H1 (cell line): ENCODE measurements around the gene TTLL9. TPM values are rescaled to one million over a fixed set of nuclear protein-coding genes. Genes with fewer than 3 reads are reported as not detected.

Source experiments
- CTCF ChIA-PET: fragments of 300-600 bp; sonication (Branson Sonifier 250); formaldehyde crosslinking; loops from one replicate; lab custom pipeline; 2021; ENCODE audit not compliant: partially characterized antibody; lab: Charles Lee
- POLR2A ChIA-PET: fragments of 300-600 bp; sonication (Branson Sonifier 250); formaldehyde crosslinking; loops from one replicate; lab custom pipeline; 2021; ENCODE audit warnings: inconsistent platforms; ENCODE audit not compliant: partially characterized antibody; lab: Charles Lee
- DNase-seq, 2 experiments: peaks; one replicate each; pipeline versions ENCODE4 v3.0.0 to v3.0.0-alpha.2; 2010 to 2022; ENCODE audit warnings: low spot score in 2 of 2, low read depth in 1 of 2, mixed read lengths in 1 of 2
- FAIRE-seq: peaks from 2 replicates; lab custom pipeline; 2011; peaks lifted over from hg19 to GRCh38; lab: Jason Lieb, UNC
- H2AFZ ChIP-seq: 2 replicates; pipeline ENCODE4 v1.8.1; 2012; ENCODE audit warnings: low read length, inconsistent platforms
- H2AK5ac ChIP-seq: 2 replicates; pipeline ENCODE4 v1.6.1; 2013; ENCODE audit warnings: low read depth, low read length
- H2BK120ac ChIP-seq: replicated peaks from 2 replicates; pipeline ENCODE3; 2013; ENCODE audit warnings: low read depth, low read length, inconsistent platforms
- H2BK12ac ChIP-seq: 2 replicates; pipeline ENCODE4 v1.6.1; 2013; ENCODE audit warnings: low read depth, low read length
- H2BK15ac ChIP-seq: 2 replicates; pipeline ENCODE4 v1.6.1; 2013; ENCODE audit warnings: low read length
- H2BK20ac ChIP-seq: 2 replicates; pipeline ENCODE4 v1.6.1; 2013; ENCODE audit warnings: low read length
- H2BK5ac ChIP-seq: 2 replicates; pipeline ENCODE4 v1.6.1; 2013; ENCODE audit warnings: low read depth, low read length
- H3K14ac ChIP-seq: 2 replicates; pipeline ENCODE4 v1.6.1; 2013; ENCODE audit warnings: inconsistent platforms; ENCODE audit not compliant: insufficient read length
- H3K18ac ChIP-seq: 2 replicates; pipeline ENCODE4 v1.6.1; 2013; ENCODE audit warnings: low read length; ENCODE audit errors: extremely low read depth
- H3K23ac ChIP-seq: 2 replicates; pipeline ENCODE4 v1.6.1; 2013; ENCODE audit warnings: inconsistent platforms; ENCODE audit not compliant: insufficient read length
- H3K23me2 ChIP-seq: 2 replicates; pipeline ENCODE4 v1.6.1; 2013; ENCODE audit warnings: low read depth, low read length
- H3K27ac ChIP-seq: 2 replicates; pipeline ENCODE4 v1.6.1; 2011; ENCODE audit warnings: low read depth, low read length, inconsistent platforms
- H3K27me3 ChIP-seq, 4 experiments: replicated peaks in 1 of 4; 1 replicate in 1 of 4; 2 replicates in 3 of 4; pipeline versions ENCODE4 v1.6.1 to v1.8.1; 2011 to 2013; ENCODE audit warnings: low read length in 3 of 4, mild to moderate bottlenecking in 3 of 4, inconsistent platforms in 2 of 4, mixed read lengths in 2 of 4, moderate library complexity in 1 of 4; ENCODE audit not compliant: control insufficient read depth in 3 of 4, insufficient read depth in 3 of 4; ENCODE audit errors: extremely low read depth in 1 of 4
- H3K36me3 ChIP-seq, 4 experiments: 2 replicates each; pipeline versions ENCODE4 v1.6.1 to v1.8.1; 2011 to 2013; ENCODE audit warnings: mild to moderate bottlenecking in 4 of 4, low read length in 3 of 4, moderate library complexity in 2 of 4, control low read depth in 1 of 4, inconsistent platforms in 1 of 4; ENCODE audit not compliant: insufficient read depth in 4 of 4, control insufficient read depth in 2 of 4
- H3K4ac ChIP-seq: replicated peaks from 2 replicates; pipeline ENCODE3; 2013; ENCODE audit warnings: low read length, low read depth, mixed read lengths, inconsistent platforms; ENCODE audit not compliant: insufficient read length
- H3K4me1 ChIP-seq, 4 experiments: replicated peaks in 1 of 4; 1 replicate in 1 of 4; 2 replicates in 3 of 4; pipeline versions ENCODE4 v1.6.1 to v1.8.1; 2011 to 2013; ENCODE audit warnings: low read length in 3 of 4, inconsistent platforms in 2 of 4, mixed read lengths in 1 of 4; ENCODE audit not compliant: insufficient read depth in 4 of 4, control insufficient read depth in 3 of 4
- H3K4me2 ChIP-seq, 2 experiments: 2 replicates each; pipeline versions ENCODE4 v1.6.1 to v1.8.1; 2011 to 2013; ENCODE audit warnings: low read depth in 2 of 2, low read length in 2 of 2, control low read depth in 1 of 2, inconsistent platforms in 1 of 2, mild to moderate bottlenecking in 1 of 2; ENCODE audit not compliant: insufficient read depth in 1 of 2
- H3K4me3 ChIP-seq, 4 experiments: fragments of 200-600, 300-600 bp in 1 of 4; sonication (generic), shearing (Covaris generic), sonication (Bioruptor Twin) in 1 of 4; 2 replicates each; pipeline versions ENCODE4 v1.5.1 to v1.8.1; 2011 to 2016; ENCODE audit warnings: low read length in 4 of 4, low read depth in 3 of 4, control low read depth in 2 of 4, inconsistent platforms in 2 of 4, mild to moderate bottlenecking in 2 of 4, mixed read lengths in 1 of 4, moderate library complexity in 1 of 4; ENCODE audit not compliant: insufficient read depth in 2 of 4; ENCODE audit errors: extremely low read depth in 1 of 4
- H3K56ac ChIP-seq: replicated peaks from 2 replicates; pipeline ENCODE3; 2013; ENCODE audit warnings: low read depth, mild to moderate bottlenecking, mixed read lengths, low read length, inconsistent platforms; ENCODE audit not compliant: insufficient read length
- H3K79me1 ChIP-seq: 2 replicates; pipeline ENCODE4 v1.6.1; 2013; ENCODE audit warnings: low read depth, low read length, control low read depth
- H3K79me2 ChIP-seq, 2 experiments: 2 replicates each; pipeline versions ENCODE4 v1.6.1 to v1.8.1; 2012 to 2013; ENCODE audit warnings: low read length in 2 of 2, mild to moderate bottlenecking in 2 of 2, inconsistent platforms in 1 of 2; ENCODE audit not compliant: insufficient read depth in 2 of 2, control insufficient read depth in 1 of 2
- H3K9ac ChIP-seq, 4 experiments: replicated peaks in 1 of 4; 1 replicate in 1 of 4; 2 replicates in 3 of 4; pipeline versions ENCODE4 v1.6.1 to v1.8.1; 2011 to 2013; ENCODE audit warnings: low read depth in 3 of 4, low read length in 3 of 4, control low read depth in 2 of 4, mild to moderate bottlenecking in 2 of 4, moderate library complexity in 2 of 4, inconsistent platforms in 1 of 4; ENCODE audit errors: extremely low read depth in 1 of 4
- H3K9me3 ChIP-seq, 2 experiments: 2 replicates each; pipeline versions ENCODE4 v1.6.1 to v1.8.1; 2012 to 2013; ENCODE audit warnings: mild to moderate bottlenecking in 2 of 2, moderate library complexity in 2 of 2, control low read depth in 1 of 2, inconsistent platforms in 1 of 2, low read depth in 1 of 2, low read length in 1 of 2, mixed read lengths in 1 of 2; ENCODE audit not compliant: insufficient read depth in 2 of 2
- H4K20me1 ChIP-seq, 2 experiments: replicated peaks in 1 of 2; 2 replicates each; pipeline versions ENCODE3 to v1.8.1; 2011 to 2013; ENCODE audit warnings: inconsistent platforms in 2 of 2, low read length in 2 of 2, mild to moderate bottlenecking in 1 of 2; ENCODE audit not compliant: insufficient read depth in 2 of 2, control insufficient read depth in 1 of 2
- H4K5ac ChIP-seq: 2 replicates; pipeline ENCODE4 v1.6.1; 2013; ENCODE audit warnings: low read length, low read depth, mixed read lengths, inconsistent platforms; ENCODE audit not compliant: insufficient read length
- H4K8ac ChIP-seq: 2 replicates; pipeline ENCODE4 v1.8.0; 2013; ENCODE audit warnings: mild to moderate bottlenecking, moderate library complexity, low read length, inconsistent platforms; ENCODE audit not compliant: insufficient read depth; ENCODE audit errors: extremely low read depth
- H4K91ac ChIP-seq: replicated peaks from 2 replicates; pipeline ENCODE3; 2013; ENCODE audit warnings: low read length, mixed read lengths, inconsistent platforms; ENCODE audit not compliant: insufficient read length
- GTF2F1 ChIP-seq: IDR thresholded peaks from 2 replicates; pipeline ENCODE4 v1.6.1; 2012; ENCODE audit warnings: low read depth, low read length, improper control_type of control experiment, borderline replicate concordance
- WGBS, 2 experiments: shearing (Covaris generic) in 1 of 2; methylation state at CpG; one replicate each; pipeline versions ENCODE4 v1.1.6 to v1.1.7; 2013 to 2015; ENCODE audit warnings: low lambda C conversion rate in 2 of 2, mixed read lengths in 2 of 2, inconsistent platforms in 1 of 2, low coverage in 1 of 2, missing lambda C conversion rate in 1 of 2; ENCODE audit not compliant: insufficient replicate concordance in 2 of 2, insufficient coverage in 1 of 2, insufficient read length in 1 of 2; ENCODE audit errors: extremely low coverage in 1 of 2, missing lambda C conversion rate in 1 of 2; 5-methylcytosine and 5-hydroxymethylcytosine counted together
- polyA plus RNA-seq, 7 experiments: library from polyadenylated mRNA; depleted of rRNA in 3 of 7; stranded (reverse) in 5 of 7; unstranded in 2 of 7; fragments of >200 nt in 5 of 7; fragments of 200-250 nt in 2 of 7; gene quantifications; 1 replicate in 5 of 7; 2 replicates in 1 of 7; 4 replicates in 1 of 7; pipeline versions ENCODE4 v1.2.1 to v1.2.3, GENCODE V29; 2011 to 2013; ENCODE audit warnings: missing spikeins in 2 of 7, mixed read lengths in 2 of 7
- total RNA-seq: library from RNA; stranded (reverse); fragmentation: NEBNext Ultra II Directional; extraction: Animal tissue kit (Norgen Biotek cat#: 25700); gene quantifications from 2 replicates; pipeline ENCODE4 v1.2.1, GENCODE V29; 2021

TTLL9 gene
- total and polyA plus RNA-seq, 2 of the 8 experiments (the other 6 are each of a cell fraction or from before 2014, with no cell fraction given) = 0.06 TPM; not detected in 1

GRCh38 chr20:31989030-31989645 is 118.7 kb downstream of the TTLL9 start:
- Histone ChIP-seq H2BK5ac (no peak overlapping the region), H2AK5ac (no peak overlapping the region), H3K79me2 (no peaks in the 10 kb centered on the region), H2BK20ac (no peak overlapping the region), H3K27me3 (peaks cover 2 to 18% (median 13%) of the 10 kb centered on the region in 4 experiments), H2AFZ (no peak overlapping the region), H3K9me3 (no peaks in the 10 kb centered on the region), H3K23ac (no peak overlapping the region), H3K4me1 (peaks cover 0 to 3% (median 1%) of the 10 kb centered on the region in 4 experiments; a peak in 2 of 7 replicates), H4K8ac (no peak overlapping the region), H2BK120ac (no peak overlapping the region), H3K9ac (no peak overlapping the region; a peak in 2 of 7 replicates), H3K23me2 (peaks cover 4% of the 10 kb centered on the region; the same call in 1 of the 2 replicates), H3K4me3 (no peak overlapping the region), H3K4me2 (no peak overlapping the region), H4K5ac (no peak overlapping the region), H2BK12ac (no peak overlapping the region), H2BK15ac (no peak overlapping the region), H3K27ac (no peak overlapping the region), H3K36me3 (no peaks in the 10 kb centered on the region), H3K4ac (no peak overlapping the region), H3K79me1 (no peaks in the 10 kb centered on the region), H3K56ac (no peak overlapping the region), H3K18ac (no peak overlapping the region), H4K20me1 (peaks cover 0 to 3% of the 10 kb centered on the region in 2 experiments), H3K14ac (no peak overlapping the region), H4K91ac (no peak overlapping the region)
- FAIRE-seq (no peak), DNase-seq (no peak)
- ChIA-PET POLR2A (interaction anchor here (1.0 kb wide), 1 partner anchor 14 kb away, joined by 3 read pairs; no protein-coding TSS in a partner anchor), CTCF (interaction anchor here (1.4 to 1.9 kb wide), 2 partner anchors 12 to 37 kb away, joined by 4 read pairs; partner anchors contain the start of gene PDRG1)
- no peak for TF ChIP-seq GTF2F1
- WGBS, 2 experiments = 86 to 100% methylated on average over 1 to 8 of the region's 8 CpGs
